ENCODE measurements around the gene CYBA.

DNA sequence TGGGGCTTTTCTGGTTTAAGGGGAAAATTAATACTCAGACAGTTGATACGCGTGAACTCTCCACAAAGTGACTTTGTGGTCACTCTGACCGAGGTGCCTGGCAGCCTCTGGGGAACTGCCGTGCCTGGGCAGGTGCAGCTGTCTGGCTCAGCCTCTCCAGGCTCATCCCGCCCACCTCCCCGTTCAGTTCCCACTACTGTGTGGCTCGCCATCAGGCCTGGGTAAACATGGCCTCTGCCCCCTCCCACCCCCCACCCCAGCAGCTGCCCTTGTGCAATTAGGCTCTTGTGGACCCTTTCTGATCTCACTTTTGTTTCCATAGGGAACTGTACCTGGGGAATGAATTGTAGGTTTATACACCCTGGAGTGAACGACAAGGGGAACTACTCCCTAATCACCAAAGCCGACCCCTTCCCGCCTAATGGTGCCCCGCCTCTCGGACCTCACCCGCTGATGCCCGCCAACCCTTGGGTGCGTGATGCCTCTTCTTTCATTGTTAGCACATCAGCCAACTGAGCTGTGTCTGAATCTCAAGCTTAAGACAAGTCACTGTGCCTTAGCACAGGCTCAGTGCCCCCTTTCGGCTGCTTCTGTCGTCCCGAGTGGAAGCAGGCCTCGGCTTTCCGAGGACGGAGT, 52.9 kb downstream of the CYBA start:
- TF ChIP-seq, protein P1, sequence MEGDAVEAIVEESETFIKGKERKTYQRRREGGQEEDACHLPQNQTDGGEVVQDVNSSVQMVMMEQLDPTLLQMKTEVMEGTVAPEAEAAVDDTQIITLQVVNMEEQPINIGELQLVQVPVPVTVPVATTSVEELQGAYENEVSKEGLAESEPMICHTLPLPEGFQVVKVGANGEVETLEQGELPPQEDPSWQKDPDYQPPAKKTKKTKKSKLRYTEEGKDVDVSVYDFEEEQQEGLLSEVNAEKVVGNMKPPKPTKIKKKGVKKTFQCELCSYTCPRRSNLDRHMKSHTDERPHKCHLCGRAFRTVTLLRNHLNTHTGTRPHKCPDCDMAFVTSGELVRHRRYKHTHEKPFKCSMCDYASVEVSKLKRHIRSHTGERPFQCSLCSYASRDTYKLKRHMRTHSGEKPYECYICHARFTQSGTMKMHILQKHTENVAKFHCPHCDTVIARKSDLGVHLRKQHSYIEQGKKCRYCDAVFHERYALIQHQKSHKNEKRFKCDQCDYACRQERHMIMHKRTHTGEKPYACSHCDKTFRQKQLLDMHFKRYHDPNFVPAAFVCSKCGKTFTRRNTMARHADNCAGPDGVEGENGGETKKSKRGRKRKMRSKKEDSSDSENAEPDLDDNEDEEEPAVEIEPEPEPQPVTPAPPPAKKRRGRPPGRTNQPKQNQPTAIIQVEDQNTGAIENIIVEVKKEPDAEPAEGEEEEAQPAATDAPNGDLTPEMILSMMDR (IDR thresholded peaks at IDR 0.05), result no peak
- TF ChIP-seq EZH2 (IDR thresholded peaks at IDR 0.05; ENCODE audit: borderline replicate concordance, insufficient read depth, low read depth, low read length, poor library complexity, severe bottlenecking), result no peak
